ENCODE measurements around the gene ERFL. TPM values are rescaled to one million over a fixed set of nuclear protein-coding genes. Genes with fewer than 3 reads are reported as not detected.

ERFL gene
- total RNA-seq, 1 donor from 2014 or later: 3.1 TPM

DNA sequence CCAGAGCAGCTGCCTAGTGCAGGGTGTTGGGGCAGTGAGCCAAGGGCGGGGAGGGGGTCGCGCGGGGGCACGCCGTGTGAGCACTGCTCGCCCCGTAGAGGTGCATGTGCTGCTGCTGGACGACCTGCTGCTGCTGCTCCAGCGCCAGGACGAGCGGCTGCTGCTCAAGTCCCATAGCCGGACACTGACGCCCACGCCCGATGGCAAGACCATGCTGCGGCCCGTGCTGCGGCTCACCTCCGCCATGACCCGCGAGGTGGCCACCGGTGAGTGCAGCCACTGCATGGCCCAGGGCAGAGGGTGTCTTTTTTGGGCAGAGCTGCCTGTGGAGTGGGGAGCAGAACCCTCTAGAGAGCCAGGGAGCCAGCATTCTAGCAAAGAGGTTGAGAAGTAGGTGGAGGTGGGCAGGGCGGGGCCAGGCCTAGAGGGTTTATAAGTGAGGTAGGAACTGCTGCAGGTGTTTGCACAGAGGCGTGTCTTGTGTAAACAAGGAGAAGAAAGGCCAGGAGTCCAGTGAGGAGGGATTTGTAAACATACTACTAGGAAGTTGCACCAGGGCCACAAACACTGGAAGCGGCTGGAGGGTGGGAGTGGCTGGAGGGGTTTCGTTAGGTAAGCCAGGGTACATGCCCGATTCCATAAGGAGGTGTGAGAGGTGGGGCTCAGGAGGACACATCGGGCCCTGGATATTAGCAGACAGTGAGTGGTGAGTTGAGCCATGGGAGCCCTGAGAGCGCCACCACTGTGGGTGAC is 24.0 kb downstream of the ERFL start:
- H3K4me3 Mint-ChIP-seq: no peak overlapping the region
- intact Hi-C loops (cut with micrococcal nuclease): no loop called here
- no peak for DNase-seq (ENCODE audit: low spot score)
- H3K27ac Mint-ChIP-seq: peak overlapping the region; percentile 12
- no peaks in the 10 kb centered on the region for H3K27me3 Mint-ChIP-seq (ENCODE audit: insufficient read depth)
- H3K36me3 Mint-ChIP-seq (ENCODE audit: low read depth): peaks cover 45% of the 10 kb centered on the region
- no peaks in the 10 kb centered on the region for H3K9me3 Mint-ChIP-seq
- H3K4me1 Mint-ChIP-seq (ENCODE audit: low read depth): peaks cover 9% of the 10 kb centered on the region

DNA sequence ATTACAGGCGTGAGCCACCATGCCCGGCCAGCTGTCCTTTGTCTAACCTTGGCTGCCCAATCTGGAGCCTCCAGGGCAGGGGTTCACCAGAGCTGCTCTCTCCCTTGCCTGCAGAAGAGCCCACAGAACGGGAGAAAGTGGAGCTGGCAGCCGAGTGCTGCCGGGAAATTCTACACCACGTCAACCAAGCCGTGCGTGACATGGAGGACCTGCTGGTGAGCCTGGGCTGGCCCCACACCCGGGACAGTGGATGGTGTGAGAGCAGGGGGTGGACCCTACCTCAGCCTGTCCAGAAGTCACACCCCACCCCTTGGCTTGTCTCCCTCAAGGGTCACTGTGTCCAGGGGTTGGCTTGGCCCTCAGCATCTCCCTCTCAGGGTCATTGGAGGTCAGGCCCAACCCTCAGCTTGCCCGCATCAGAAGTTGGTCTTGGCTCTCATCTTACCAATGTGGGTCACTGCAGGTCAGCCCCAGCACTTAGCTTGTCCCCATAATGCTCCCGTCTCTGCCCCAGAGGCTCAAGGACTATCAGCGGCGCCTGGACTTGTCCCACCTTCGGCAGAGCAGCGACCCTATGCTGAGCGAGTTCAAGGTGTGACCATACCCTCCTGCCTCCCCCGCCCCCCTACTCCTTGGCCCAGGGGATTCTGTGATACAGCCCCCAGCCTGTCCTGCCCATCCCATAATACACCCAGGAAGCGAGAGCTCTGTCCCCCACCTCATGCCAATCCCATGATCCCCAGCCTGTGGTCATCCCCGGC is 24.9 kb downstream of the ERFL start:
- Mint-ChIP-seq H3K9me3 (no peaks in the 10 kb centered on the region), H3K4me3 (no peak overlapping the region), H3K27me3 (ENCODE audit: insufficient read depth) (no peaks in the 10 kb centered on the region), H3K27ac (no peak overlapping the region), H3K4me1 (ENCODE audit: low read depth) (peaks cover 18% of the 10 kb centered on the region), H3K36me3 (ENCODE audit: low read depth) (peaks cover 53% of the 10 kb centered on the region)
- no peak for DNase-seq (ENCODE audit: low spot score)
- intact Hi-C loops (cut with micrococcal nuclease): no loop called here

DNA sequence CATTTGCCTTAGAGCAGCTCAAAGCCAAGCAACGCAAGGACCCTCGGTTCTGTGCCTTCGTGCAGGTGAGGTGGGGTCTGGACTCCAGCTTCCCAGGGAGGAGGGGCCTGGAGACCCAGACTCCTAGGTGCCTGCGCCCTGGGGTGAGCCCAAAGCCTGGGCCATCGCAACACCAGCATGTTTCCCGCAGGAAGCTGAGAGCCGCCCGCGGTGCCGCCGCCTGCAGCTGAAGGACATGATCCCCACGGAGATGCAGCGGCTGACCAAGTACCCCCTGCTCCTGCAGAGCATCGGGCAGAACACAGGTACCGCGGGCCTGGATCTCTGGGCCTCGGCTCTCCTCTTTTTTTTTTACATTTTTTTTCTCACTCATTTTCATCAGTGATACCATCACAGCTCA is 25.7 kb downstream of the ERFL start:
- Mint-ChIP-seq H3K27ac (no peak overlapping the region), H3K4me1 (ENCODE audit: low read depth) (peaks cover 18% of the 10 kb centered on the region), H3K4me3 (no peak overlapping the region), H3K27me3 (ENCODE audit: insufficient read depth) (no peaks in the 10 kb centered on the region), H3K9me3 (no peaks in the 10 kb centered on the region), H3K36me3 (ENCODE audit: low read depth) (peaks cover 59% of the 10 kb centered on the region)
- DNase-seq (ENCODE audit: low spot score): no peak
- intact Hi-C loops (cut with micrococcal nuclease): no loop called here

DNA sequence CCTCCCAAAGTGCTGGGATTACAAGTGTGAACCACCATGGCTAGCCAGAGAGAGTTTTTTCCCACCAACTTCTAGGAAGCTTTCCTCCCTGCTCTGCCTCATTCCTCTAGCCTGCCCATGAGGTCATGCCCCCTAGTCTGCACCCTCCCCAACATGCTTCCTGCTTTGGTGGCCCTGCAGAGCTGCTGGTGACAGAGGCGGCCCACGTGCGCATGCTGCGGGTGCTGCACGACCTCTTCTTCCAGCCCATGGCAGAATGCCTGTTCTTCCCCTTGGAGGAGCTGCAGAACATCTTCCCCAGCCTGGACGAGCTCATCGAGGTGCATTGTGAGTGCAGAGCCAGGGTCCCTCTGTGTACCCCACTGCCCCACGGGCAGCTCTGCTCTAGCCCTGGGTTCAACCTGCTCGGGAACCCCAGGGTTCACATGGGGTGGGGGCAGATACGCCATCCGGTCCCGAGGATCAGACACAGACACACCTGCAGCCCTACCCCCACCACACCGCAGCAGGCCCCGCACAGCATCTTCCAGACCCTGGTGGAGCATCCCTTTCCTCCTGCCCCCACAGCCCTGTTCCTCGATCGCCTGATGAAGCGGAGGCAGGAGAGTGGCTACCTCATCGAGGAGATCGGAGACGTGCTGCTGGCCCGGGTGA is 26.4 kb downstream of the ERFL start:
- no peaks in the 10 kb centered on the region for H3K27me3 Mint-ChIP-seq (ENCODE audit: insufficient read depth)
- H3K36me3 Mint-ChIP-seq (ENCODE audit: low read depth): peaks cover 59% of the 10 kb centered on the region
- H3K27ac Mint-ChIP-seq: no peak overlapping the region
- H3K9me3 Mint-ChIP-seq: no peaks in the 10 kb centered on the region
- intact Hi-C loops (cut with micrococcal nuclease): no loop called here
- H3K4me3 Mint-ChIP-seq: no peak overlapping the region
- DNase-seq (ENCODE audit: low spot score): no peak
- H3K4me1 Mint-ChIP-seq (ENCODE audit: low read depth): peaks cover 18% of the 10 kb centered on the region

DNA sequence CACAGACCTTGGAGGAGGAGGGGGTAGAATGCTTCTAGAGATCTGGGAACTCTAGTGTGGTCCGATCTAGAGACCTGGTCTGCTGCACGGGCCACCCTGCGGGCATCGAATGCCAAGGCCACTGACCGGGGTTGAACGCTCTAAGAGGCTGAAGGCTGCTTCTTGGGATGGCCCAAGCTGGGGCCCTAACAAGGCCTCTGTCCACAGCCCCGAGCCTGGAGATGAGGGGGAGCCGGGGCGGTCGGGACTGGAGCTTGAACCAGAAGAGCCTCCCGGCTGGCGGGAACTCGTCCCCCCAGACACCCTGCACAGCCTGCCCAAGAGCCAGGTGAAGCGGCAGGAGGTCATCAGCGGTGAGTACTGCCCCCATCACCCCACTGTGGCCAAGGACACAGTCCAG is 30.0 kb downstream of the ERFL start:
- H3K4me1 Mint-ChIP-seq (ENCODE audit: low read depth): peaks cover 15% of the 10 kb centered on the region
- H3K9me3 Mint-ChIP-seq: no peaks in the 10 kb centered on the region
- H3K27me3 Mint-ChIP-seq (ENCODE audit: insufficient read depth): no peaks in the 10 kb centered on the region
- no peak for DNase-seq (ENCODE audit: low spot score)
- peak overlapping the region; percentile 61 for H3K27ac Mint-ChIP-seq
- no peak overlapping the region for H3K4me3 Mint-ChIP-seq
- intact Hi-C loops (cut with micrococcal nuclease): no loop called here
- peaks cover 54% of the 10 kb centered on the region for H3K36me3 Mint-ChIP-seq (ENCODE audit: low read depth)

DNA sequence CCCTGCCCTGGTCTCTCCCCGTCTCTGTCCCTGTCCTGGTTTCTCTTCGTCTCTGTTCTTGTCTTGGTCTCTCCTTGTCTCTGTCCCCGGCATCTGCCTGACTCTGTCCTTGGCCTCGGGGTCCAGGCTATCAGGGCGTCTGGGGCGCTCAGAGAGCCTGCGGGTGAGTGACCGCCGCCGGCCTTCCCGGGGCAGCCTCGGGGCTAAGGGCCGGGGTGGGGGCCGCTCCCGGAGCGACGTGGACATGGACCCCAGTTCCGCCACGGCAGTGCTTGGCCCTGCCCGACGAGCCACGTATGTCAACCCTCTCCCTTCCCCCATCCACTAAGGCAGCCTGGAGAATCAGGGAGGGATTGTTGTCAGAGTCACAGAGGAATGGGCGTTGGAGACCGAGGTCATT is 30.4 kb downstream of the ERFL start:
- intact Hi-C loops (cut with micrococcal nuclease): no loop called here
- Mint-ChIP-seq H3K27ac (peak overlapping the region; percentile 61), H3K36me3 (ENCODE audit: low read depth) (peaks cover 54% of the 10 kb centered on the region), H3K4me1 (ENCODE audit: low read depth) (peaks cover 19% of the 10 kb centered on the region), H3K4me3 (no peak overlapping the region), H3K9me3 (no peaks in the 10 kb centered on the region), H3K27me3 (ENCODE audit: insufficient read depth) (no peaks in the 10 kb centered on the region)
- DNase-seq (ENCODE audit: low spot score): no peak

DNA sequence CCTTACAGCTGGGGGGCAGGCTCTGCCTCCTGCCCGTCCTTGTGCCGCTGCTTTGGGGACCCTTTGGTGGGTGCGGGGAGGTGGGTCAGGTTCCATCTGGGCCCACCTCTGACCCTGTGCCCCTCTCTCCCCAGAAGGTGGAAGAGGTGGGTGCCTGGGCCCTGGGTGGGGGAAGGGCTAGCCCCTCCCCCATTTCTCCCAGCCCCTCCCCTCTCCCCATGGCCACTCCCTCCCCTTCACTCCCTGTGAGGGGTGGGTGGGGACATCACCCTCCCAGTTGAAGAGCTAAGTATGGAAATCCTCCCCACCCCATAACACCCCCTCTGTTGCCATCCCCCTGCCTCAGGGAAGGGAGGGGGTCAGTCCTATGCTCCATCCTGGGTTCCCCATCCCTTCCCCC is 31.1 kb downstream of the ERFL start:
- H3K4me3 Mint-ChIP-seq: no peak overlapping the region
- H3K36me3 Mint-ChIP-seq (ENCODE audit: low read depth): peaks cover 51% of the 10 kb centered on the region
- H3K4me1 Mint-ChIP-seq (ENCODE audit: low read depth): peaks cover 20% of the 10 kb centered on the region
- DNase-seq (ENCODE audit: low spot score): no peak
- H3K9me3 Mint-ChIP-seq: no peaks in the 10 kb centered on the region
- no peaks in the 10 kb centered on the region for H3K27me3 Mint-ChIP-seq (ENCODE audit: insufficient read depth)
- intact Hi-C loops (cut with micrococcal nuclease): no loop called here
- H3K27ac Mint-ChIP-seq: no peak overlapping the region

DNA sequence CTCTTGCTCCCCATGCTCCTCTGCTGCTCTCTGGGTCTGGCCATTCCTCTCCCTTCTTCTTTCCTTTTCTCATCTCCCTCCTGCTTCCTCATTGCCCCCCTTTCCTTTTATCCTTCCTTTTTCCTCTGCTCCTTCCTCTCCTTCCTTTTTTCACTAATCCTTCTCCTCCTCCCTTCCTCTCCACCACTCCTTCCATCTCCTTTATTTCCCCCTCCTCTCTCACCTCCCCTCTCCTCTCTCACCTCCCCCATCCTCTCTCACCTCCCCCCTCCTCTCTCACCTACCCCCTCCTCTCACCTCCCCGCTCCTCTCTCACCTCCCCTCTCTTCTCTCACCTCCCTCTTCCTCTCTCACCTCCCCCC is 31.7 kb downstream of the ERFL start:
- Mint-ChIP-seq H3K9me3 (no peaks in the 10 kb centered on the region), H3K4me1 (ENCODE audit: low read depth) (peaks cover 23% of the 10 kb centered on the region), H3K27ac (peak overlapping the region; percentile 56), H3K36me3 (ENCODE audit: low read depth) (peaks cover 46% of the 10 kb centered on the region), H3K4me3 (no peak overlapping the region), H3K27me3 (ENCODE audit: insufficient read depth) (no peaks in the 10 kb centered on the region)
- intact Hi-C loops (cut with micrococcal nuclease): no loop called here
- DNase-seq (ENCODE audit: low spot score): no peak

DNA sequence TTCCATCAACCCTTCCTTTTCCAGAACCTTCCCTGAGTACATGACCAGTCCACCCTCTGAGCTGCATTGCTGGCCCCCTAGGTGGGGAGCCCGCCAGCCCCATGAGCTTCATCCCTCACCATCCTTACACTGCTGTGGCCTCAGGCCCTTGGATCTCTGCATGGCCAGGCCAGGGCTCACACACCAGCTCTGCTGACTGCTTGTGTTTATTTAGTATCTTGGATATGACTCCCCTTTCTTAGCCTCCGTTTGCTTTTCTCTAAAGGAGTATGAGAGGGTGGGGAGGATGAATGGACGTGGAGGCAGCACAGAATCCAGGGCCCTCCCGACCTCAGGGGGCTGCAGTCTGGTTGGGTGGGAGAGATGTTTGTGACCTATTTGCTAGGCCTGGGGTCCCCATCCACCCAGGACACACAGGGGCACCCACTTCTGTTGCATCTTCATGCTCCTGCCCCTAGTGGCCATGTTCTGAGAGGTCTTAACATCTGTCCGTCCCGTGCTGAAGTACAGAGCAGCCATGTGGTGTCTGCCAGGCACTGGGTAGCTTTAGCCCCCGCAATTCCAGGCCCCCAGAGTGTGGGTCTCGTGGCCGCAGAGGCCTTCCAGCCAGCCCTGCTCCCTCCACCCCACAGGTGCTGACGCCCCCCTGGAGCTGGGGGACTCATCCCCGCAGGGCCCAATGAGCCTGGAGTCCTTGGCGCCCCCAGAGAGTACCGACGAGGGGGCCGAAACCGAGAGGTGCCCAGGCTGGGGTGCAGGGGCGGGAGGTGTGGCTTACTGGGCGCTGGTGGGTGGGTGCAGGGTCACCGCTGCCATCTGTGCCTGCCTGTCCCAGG is 32.3 kb downstream of the ERFL start:
- Mint-ChIP-seq H3K36me3 (ENCODE audit: low read depth) (peaks cover 48% of the 10 kb centered on the region), H3K27me3 (ENCODE audit: insufficient read depth) (no peaks in the 10 kb centered on the region), H3K4me3 (no peak overlapping the region), H3K27ac (peak overlapping the region; percentile 61), H3K4me1 (ENCODE audit: low read depth) (peaks cover 26% of the 10 kb centered on the region), H3K9me3 (no peaks in the 10 kb centered on the region)
- no peak for DNase-seq (ENCODE audit: low spot score)
- intact Hi-C loops (cut with micrococcal nuclease): no loop called here

DNA sequence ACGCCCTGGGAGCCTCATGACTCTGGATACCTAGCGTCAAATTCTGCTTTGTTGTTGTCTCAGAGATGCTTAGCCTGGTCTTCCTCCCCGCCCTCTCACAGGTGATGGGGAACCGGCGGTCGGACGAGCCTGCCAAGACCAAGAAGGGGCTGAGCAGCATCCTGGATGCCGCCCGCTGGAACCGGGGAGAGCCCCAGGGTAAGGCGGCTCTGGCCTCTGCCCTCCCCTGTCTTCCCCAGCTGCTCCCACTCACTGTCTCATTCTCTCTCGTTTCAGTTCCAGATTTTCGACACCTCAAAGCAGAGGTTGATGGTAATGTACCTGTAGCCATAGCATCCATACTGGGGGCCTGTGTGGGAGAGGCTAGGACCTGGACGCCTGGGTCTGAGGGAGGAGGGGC is 33.9 kb downstream of the ERFL start:
- Mint-ChIP-seq H3K4me1 (ENCODE audit: low read depth) (peaks cover 35% of the 10 kb centered on the region), H3K9me3 (no peaks in the 10 kb centered on the region), H3K27me3 (ENCODE audit: insufficient read depth) (no peaks in the 10 kb centered on the region), H3K4me3 (no peak overlapping the region), H3K36me3 (ENCODE audit: low read depth) (peaks cover 52% of the 10 kb centered on the region), H3K27ac (peak overlapping the region; percentile 83)
- no peak for DNase-seq (ENCODE audit: low spot score)
- intact Hi-C loops (cut with micrococcal nuclease): no loop called here

DNA sequence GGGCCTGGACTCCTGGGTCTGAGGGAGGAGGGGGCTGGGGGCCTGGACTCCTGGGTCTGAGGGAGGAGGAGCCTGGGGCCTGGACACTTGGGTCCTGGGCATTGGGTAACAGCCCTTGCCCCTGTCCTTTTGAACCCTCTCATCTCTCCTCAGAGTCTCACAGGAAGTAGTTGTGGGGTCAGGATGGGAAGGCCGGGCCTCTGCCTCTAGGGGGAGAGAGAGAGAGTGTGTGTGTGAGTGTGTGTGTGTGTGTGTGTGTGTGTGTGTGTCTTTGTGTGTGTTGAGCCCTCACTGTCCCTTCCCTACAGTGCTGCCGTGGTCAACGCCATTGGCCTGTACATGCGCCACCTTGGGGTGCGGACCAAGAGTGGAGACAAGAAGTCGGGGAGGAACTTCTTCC is 34.4 kb downstream of the ERFL start:
- intact Hi-C loops (cut with micrococcal nuclease): no loop called here
- H3K27ac Mint-ChIP-seq: peak overlapping the region; percentile 83
- peaks cover 35% of the 10 kb centered on the region for H3K4me1 Mint-ChIP-seq (ENCODE audit: low read depth)
- no peak overlapping the region for H3K4me3 Mint-ChIP-seq
- H3K27me3 Mint-ChIP-seq (ENCODE audit: insufficient read depth): no peaks in the 10 kb centered on the region
- H3K9me3 Mint-ChIP-seq: no peaks in the 10 kb centered on the region
- peaks cover 53% of the 10 kb centered on the region for H3K36me3 Mint-ChIP-seq (ENCODE audit: low read depth)
- DNase-seq (ENCODE audit: low spot score): no peak

DNA sequence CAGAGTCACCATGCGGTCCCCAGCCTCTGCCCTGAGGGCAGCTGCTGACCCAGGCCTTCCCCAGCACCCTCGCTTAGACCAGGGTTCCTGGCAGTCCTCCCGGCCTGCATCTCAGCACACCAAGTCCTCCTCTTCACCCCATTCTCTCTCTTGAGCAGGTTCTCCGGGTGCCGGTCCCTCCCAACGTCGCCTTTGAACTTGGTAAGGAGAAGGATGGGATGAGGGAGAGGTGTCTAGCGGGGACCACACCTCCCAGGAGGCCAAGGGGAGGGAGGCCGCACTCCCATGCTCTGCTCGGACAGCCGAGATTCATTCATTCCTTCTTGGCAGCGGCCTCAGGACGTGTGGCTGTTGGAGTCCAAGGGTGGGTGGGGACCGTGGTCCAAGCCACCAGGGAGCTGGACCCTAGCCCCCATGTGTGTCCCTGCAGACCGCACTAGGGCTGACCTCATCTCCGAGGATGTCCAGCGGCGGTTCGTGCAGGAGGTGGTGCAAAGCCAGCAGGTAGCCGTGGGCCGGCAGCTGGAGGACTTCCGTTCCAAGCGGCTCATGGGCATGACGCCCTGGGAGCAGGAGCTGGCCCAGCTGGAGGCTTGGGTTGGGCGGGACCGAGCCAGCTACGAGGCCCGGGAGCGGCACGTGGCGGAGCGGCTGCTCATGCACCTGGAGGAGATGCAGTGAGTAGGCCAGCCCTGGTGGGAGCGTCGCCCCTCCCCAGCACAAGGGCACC is 35.9 kb downstream of the ERFL start:
- Mint-ChIP-seq H3K9me3 (no peaks in the 10 kb centered on the region), H3K27me3 (ENCODE audit: insufficient read depth) (no peaks in the 10 kb centered on the region), H3K36me3 (ENCODE audit: low read depth) (peaks cover 49% of the 10 kb centered on the region), H3K27ac (no peak overlapping the region), H3K4me3 (no peak overlapping the region), H3K4me1 (ENCODE audit: low read depth) (peaks cover 42% of the 10 kb centered on the region)
- no peak for DNase-seq (ENCODE audit: low spot score)
- intact Hi-C loops (cut with micrococcal nuclease): no loop called here
